Calu3 (cell line): ENCODE results near the gene EBNA1BP2. TPM values are rescaled to one million over a fixed set of nuclear protein-coding genes. Genes with fewer than 3 reads are reported as not detected.
"Not testable (repeated sequence)": the region's sequence is repeated elsewhere in the genome, so short reads cannot be mapped to it uniquely, and the experiment has no call there.

Experiments
- BruUV-seq: library from RNA; stranded (reverse); fragments of 400-500 nt; replicated peaks from 2 replicates; lab custom pipeline; 2021; lab: Mats Ljungman, UMichigan
- CTCF ChIA-PET: fragments of 300-600 bp; sonication (Branson Sonifier 250); formaldehyde crosslinking; loops from one replicate; lab custom pipeline; 2022; ENCODE audit warnings: antibody characterized with exemption; lab: Charles Lee
- DNase-seq: peaks from one replicate; pipeline ENCODE4 v3.0.0; 2022
- H3K27ac Mint-ChIP-seq: one replicate; pipeline ENCODE4 v1.8.0; 2022; ENCODE audit warnings: mixed read lengths; ENCODE audit not compliant: unreplicated experiment
- H3K27me3 Mint-ChIP-seq: one replicate; pipeline ENCODE4 v1.8.0; 2022; ENCODE audit warnings: mixed read lengths; ENCODE audit not compliant: unreplicated experiment
- H3K36me3 Mint-ChIP-seq: one replicate; pipeline ENCODE4 v1.8.0; 2022; ENCODE audit warnings: mild to moderate bottlenecking, moderate library complexity, mixed read lengths; ENCODE audit not compliant: insufficient read depth, unreplicated experiment
- H3K4me1 Mint-ChIP-seq: one replicate; pipeline ENCODE4 v1.8.0; 2022; ENCODE audit warnings: mild to moderate bottlenecking, low read depth, mixed read lengths; ENCODE audit not compliant: unreplicated experiment
- H3K4me3 Mint-ChIP-seq: one replicate; pipeline ENCODE4 v1.8.0; 2022; ENCODE audit warnings: mild to moderate bottlenecking, low read depth, moderate library complexity, mixed read lengths; ENCODE audit not compliant: unreplicated experiment
- H3K9me3 Mint-ChIP-seq: one replicate; pipeline ENCODE4 v1.8.0; 2022; ENCODE audit warnings: low read depth, mixed read lengths; ENCODE audit not compliant: unreplicated experiment
- intact Hi-C: fragments of 100-400 bp; cut with micrococcal nuclease; formaldehyde crosslinking; loops from one replicate; pipeline ENCODE4 v1.10.0; 2022; ENCODE audit not compliant: unreplicated experiment
- total RNA-seq: library from RNA; stranded (reverse); gene quantifications from 2 replicates; pipeline ENCODE4 v1.2.3, GENCODE V29; 2022
- TF ChIP-seq, protein P1 (sequence below): fragments of 200-600 bp; IDR thresholded peaks from one replicate; pipeline ENCODE4 v1.8.0; 2022; ENCODE audit warnings: antibody characterized with exemption; ENCODE audit not compliant: unreplicated experiment

The EBNA1BP2 gene
- total RNA-seq, 1 experiment from 2014 or later, result 132 TPM

- intact Hi-C loops, result no loop called here
- no peak overlapping the region for H3K27ac Mint-ChIP-seq
- CTCF ChIA-PET, result no interaction called here
- no peak for DNase-seq
- H3K27me3 Mint-ChIP-seq, result no peaks in the 10 kb centered on the region
- no peak overlapping the region for H3K4me3 Mint-ChIP-seq
- H3K4me1 Mint-ChIP-seq, result no peaks in the 10 kb centered on the region
- TF ChIP-seq, protein P1, sequence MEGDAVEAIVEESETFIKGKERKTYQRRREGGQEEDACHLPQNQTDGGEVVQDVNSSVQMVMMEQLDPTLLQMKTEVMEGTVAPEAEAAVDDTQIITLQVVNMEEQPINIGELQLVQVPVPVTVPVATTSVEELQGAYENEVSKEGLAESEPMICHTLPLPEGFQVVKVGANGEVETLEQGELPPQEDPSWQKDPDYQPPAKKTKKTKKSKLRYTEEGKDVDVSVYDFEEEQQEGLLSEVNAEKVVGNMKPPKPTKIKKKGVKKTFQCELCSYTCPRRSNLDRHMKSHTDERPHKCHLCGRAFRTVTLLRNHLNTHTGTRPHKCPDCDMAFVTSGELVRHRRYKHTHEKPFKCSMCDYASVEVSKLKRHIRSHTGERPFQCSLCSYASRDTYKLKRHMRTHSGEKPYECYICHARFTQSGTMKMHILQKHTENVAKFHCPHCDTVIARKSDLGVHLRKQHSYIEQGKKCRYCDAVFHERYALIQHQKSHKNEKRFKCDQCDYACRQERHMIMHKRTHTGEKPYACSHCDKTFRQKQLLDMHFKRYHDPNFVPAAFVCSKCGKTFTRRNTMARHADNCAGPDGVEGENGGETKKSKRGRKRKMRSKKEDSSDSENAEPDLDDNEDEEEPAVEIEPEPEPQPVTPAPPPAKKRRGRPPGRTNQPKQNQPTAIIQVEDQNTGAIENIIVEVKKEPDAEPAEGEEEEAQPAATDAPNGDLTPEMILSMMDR, result no peak
- no peaks in the 10 kb centered on the region for H3K36me3 Mint-ChIP-seq
- no peaks in the 10 kb centered on the region for H3K9me3 Mint-ChIP-seq
- BruUV-seq, result no TSS peak
Measured at GRCh38 chr1:43214501-43215444, 42.7 kb upstream of the EBNA1BP2 start.

DNA sequence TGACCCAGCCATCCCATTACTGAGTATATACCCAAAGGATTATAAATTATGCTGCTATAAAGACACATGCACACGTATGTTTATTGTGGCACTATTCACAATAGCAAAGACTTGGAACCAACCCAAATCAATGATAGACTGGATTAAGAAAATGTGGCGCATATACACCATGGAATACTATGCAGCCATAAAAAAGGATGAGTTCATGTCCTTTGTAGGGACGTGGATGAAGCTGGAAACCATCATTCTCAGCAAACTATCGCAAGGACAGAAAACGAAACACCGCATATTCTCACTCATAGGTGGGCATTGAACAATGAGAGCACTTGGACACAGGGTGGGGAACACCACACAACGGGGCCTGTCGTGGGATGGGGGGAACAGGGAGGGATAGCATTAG is 36.2 kb upstream of the EBNA1BP2 start:
- BruUV-seq, DNase-seq, H3K4me3 Mint-ChIP-seq, H3K9me3 Mint-ChIP-seq, intact Hi-C loops, H3K27me3 Mint-ChIP-seq, CTCF ChIA-PET: not testable (repeated sequence)
- Mint-ChIP-seq H3K4me1 (peaks cover 23% of the 10 kb centered on the region), H3K27ac (peak overlapping the region; percentile 98), H3K36me3 (peaks cover 14% of the 10 kb centered on the region)

DNA sequence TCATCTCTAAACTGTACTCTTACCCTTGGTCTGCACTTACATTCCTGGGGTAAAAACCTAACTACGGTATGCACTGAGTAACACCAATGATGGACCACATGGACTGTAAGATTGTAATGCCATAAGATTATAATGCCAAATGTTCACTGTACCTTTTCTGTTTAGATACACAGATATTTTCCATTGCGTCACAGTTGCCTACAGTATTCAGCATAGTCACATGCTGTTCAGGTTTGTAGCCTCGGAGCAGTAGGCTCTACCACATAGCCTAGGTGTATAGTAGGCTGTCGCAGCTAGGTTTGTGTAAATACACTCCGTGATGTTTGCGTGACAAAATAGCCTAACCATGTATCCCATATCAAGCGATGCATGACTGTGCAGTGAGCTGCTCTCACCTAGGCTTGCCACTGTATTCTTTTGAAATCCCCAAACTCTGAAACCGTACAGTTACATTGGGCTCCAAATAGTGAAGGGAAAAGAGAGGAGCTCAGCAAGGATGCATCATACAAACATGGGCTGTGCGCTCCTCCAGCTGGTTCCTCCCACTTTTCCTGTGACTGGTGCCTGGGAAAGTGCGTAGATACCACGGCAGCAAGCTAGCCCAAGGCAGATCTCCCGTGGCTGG is 35.3 kb upstream of the EBNA1BP2 start:
- H3K4me1 Mint-ChIP-seq, result peaks cover 23% of the 10 kb centered on the region
- intact Hi-C loops, result loop anchor here (2.0 kb wide), 1 partner anchor 35 kb away; the partner anchor contains the start of genes CFAP57 and EBNA1BP2

DNA sequence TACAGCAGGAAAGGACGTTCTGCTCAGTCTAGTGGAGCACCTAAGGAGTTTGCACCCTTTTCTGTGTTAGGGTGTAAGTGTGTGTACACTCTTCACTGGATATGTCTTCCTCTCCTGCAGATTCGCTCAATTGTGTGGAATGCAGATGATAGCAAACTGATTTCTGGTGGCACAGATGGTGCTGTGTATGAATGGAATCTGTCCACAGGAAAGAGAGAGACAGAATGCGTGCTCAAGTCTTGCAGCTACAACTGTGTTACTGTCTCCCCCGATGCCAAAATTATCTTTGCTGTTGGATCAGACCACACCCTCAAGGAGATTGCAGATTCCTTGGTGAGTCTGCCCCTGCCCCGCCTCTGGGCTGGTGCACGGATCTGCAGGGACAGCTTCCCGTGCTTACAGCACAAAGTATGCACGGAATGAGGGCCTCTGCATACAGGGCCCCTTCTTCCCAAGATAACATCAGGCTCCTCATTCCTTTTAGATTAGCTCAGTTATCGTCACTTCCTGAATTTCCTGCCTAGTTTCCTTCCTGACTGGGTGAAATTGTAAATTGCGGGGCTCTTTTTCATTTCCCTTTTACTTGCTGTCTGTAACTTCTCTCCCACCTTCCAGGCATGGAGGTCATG is 34.6 kb upstream of the EBNA1BP2 start:
- BruUV-seq, result no TSS peak

More for the DNA sequence above, 35.3 kb upstream of the EBNA1BP2 start:
- peak overlapping the region; percentile 98 for H3K27ac Mint-ChIP-seq
- peak; percentile 48 for DNase-seq
- TSS peak; percentile 94 for BruUV-seq
- TF ChIP-seq, protein P1, result no peak
- peak overlapping the region; percentile 69 for H3K4me3 Mint-ChIP-seq
- H3K9me3 Mint-ChIP-seq, result no peaks in the 10 kb centered on the region
- H3K27me3 Mint-ChIP-seq, result no peaks in the 10 kb centered on the region
- CTCF ChIA-PET, result interaction anchor here (0.6 to 0.9 kb wide), 2 partner anchors 31 to 317 kb away, joined by 3 to 4 read pairs; no protein-coding TSS in a partner anchor
- peaks cover 14% of the 10 kb centered on the region for H3K36me3 Mint-ChIP-seq

More for the DNA sequence above, 34.6 kb upstream of the EBNA1BP2 start:
- Mint-ChIP-seq H3K27ac (peak overlapping the region; percentile 98), H3K4me3 (peak overlapping the region; percentile 69), H3K36me3 (peaks cover 14% of the 10 kb centered on the region), H3K27me3 (no peaks in the 10 kb centered on the region), H3K9me3 (no peaks in the 10 kb centered on the region), H3K4me1 (peaks cover 23% of the 10 kb centered on the region)
- intact Hi-C loops, result loop anchor here (2.0 kb wide), 1 partner anchor 34 kb away; the partner anchor contains the start of genes CFAP57 and EBNA1BP2
- TF ChIP-seq, protein P1, result no peak
- CTCF ChIA-PET, result interaction anchor here (0.6 to 0.9 kb wide), 3 partner anchors 32 to 317 kb away, joined by 3 to 4 read pairs (median 3); no protein-coding TSS in a partner anchor
- peak; percentile 82 for DNase-seq
